GM10266 (cell line): ENCODE results near the gene MYO18A.

ENCODE experiments used
- DNase-seq: peaks from one replicate; pipeline ENCODE4 v3.0.0; 2012; ENCODE audit errors: extremely low spot score
- CTCF ChIP-seq: IDR thresholded peaks from 2 replicates; pipeline ENCODE4 v1.5.1; 2012; ENCODE audit warnings: mild to moderate bottlenecking, low read depth; ENCODE audit not compliant: control insufficient read depth, insufficient read depth; ENCODE audit errors: missing control alignments

MYO18A gene

GRCh38 chr17:29066606-29067005 lies 113.6 kb downstream of the MYO18A start:
- no peak for DNase-seq

DNA sequence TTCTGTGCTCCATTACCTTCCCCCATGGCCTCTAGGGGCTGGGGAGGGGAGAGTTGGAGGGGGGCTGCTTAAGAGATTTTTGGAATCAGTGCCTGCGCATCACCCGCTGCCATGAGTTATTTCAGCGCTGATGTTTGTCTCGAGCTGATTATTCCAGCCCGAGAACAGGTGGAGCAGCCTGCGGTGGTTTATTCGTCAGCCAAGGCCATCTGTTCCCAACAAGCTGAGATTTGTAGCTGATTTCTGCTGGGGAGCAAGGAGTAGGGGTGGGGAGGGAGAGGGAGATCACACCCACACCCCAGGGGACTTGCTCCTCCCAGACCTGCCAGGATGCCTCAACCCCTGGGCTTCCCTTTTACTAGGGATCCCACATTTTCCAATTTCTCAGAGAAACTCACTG lies 114.2 kb downstream of the MYO18A start:
- no peak for DNase-seq
- TF ChIP-seq CTCF, result no peak

More at GRCh38 chr17:29066606-29067005, 113.6 kb downstream of the MYO18A start:
- no peak for TF ChIP-seq CTCF

- no peak for DNase-seq
- TF ChIP-seq CTCF, result no peak
These were observed 116.2 kb downstream of the MYO18A start for GRCh38 chr17:29063992-29064391.

- DNase-seq, result no peak
- no peak for TF ChIP-seq CTCF
These were observed 118.0 kb downstream of the MYO18A start for GRCh38 chr17:29062215-29062614.

- DNase-seq, result no peak
- no peak for TF ChIP-seq CTCF
These were observed 119.2 kb downstream of the MYO18A start for GRCh38 chr17:29061036-29061435.

DNA sequence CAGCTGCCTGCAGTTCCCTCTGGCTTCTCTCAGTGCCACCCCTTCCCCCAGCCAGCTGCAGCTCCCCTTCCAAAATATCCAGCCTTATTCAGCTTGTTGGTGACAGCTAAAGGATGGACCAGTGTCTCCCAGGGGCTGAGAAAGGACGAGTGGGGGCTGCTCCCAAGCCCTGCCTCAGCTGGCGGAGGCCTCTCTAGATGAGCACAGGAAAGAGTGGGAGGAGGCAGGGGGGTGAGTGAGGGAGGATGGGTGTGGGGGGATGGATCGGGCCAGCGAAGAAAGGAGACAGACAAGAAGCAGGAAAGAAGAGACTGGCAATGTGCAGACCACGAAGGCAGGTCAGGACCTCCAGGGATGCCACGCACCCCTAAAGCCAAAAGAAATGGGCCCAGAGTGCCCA lies 119.7 kb downstream of the MYO18A start:
- no peak for TF ChIP-seq CTCF
- no peak for DNase-seq

DNA sequence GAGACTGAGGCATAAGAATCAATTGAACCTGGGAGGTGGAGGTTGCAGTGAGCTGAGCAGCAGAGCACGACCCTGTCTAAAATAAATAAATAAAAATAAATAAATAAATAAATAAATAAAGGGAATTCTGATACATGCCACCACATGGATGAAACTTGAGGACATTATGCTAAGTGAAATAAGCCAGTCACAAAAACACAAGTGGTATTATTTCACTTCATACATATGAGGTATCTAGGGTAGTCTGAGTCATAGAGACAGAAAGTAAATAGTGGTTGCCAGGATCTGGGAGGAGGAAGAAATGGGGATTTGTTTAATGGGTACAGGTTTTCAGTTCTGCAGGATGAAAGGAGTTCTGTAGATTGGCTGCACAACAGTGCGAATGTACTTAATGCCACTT lies 120.9 kb downstream of the MYO18A start:
- DNase-seq, result no peak
- no peak for TF ChIP-seq CTCF
